HG02763 (cell line): ENCODE results near the gene MPV17L.
"Not testable (repeated sequence)": the region's sequence is repeated elsewhere in the genome, so short reads cannot be mapped to it uniquely, and the experiment has no call there.

Experiments
- ATAC-seq: cut with Tn5 transposase; IDR thresholded peaks from one replicate; pipeline ENCODE4 v1.9.1; 2021; ENCODE audit warnings: mild to moderate bottlenecking, moderate library complexity; ENCODE audit not compliant: unreplicated experiment

Gene MPV17L

DNA sequence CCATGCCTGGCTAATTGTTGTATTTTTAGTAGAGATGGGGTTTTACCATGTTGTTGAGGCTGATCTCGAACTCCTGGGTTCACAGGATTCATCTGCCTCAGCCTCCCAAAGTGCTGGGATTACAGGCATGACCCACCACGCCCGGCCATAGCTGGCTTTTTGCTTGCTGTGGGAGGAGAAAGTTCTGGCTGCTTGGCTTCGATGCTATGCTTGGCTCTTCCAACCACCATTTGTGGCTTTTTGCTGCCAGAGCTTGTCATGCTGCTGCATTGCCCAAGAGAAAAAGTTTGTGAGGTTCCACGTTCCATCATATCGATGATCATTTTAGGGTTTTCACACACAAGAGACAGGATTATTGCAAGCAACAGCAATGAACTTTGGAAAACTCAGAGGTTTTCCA, 55.1 kb downstream of the MPV17L start:
- ATAC-seq: no peak

GRCh38 chr16:15451098-15451731, 55.7 kb downstream of the MPV17L start:
- no peak for ATAC-seq

DNA sequence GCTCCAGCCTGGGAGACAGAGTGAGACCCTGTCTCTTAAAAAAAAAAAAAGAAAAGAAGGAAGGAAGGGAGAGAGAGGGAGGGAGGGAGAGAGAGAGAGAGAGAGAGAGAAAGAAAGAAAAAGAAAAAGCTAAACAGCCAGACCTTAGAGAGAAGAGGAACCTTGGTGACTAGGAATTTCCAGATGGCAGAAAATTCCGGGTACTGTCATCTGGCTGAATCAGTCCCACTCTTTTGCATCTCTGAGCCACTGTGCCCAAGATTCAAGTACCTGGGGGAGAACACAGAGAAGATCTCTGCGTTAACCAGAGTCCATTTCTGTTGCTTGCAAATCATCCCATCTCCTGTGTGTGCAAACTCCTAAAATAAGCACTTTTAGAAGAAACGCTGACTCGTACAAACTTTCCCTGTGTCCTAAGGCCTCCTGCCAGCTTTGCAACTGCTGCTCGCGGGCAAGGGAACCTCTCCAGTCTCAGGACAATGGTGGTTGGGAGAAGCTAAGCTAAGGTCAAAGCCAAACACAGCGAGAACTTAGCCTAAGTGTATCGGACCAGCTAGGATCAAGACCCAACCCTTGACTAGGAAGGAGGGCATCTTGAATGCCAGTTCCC, 56.8 kb downstream of the MPV17L start:
- ATAC-seq: no peak

GRCh38 chr16:15453296-15453695, 57.7 kb downstream of the MPV17L start:
- ATAC-seq: not testable (repeated sequence)

- not testable (repeated sequence) for ATAC-seq
Observed at GRCh38 chr16:15454933-15455332, 59.4 kb downstream of the MPV17L start.

- ATAC-seq: no peak
Observed at GRCh38 chr16:15457400-15457799, 61.8 kb downstream of the MPV17L start.

- no peak for ATAC-seq
Observed at GRCh38 chr16:15457958-15458357, 62.4 kb downstream of the MPV17L start.

- no peak for ATAC-seq
Observed at GRCh38 chr16:15459791-15460190, 64.2 kb downstream of the MPV17L start.

- ATAC-seq: no peak
Observed at GRCh38 chr16:15460601-15461000, 65.0 kb downstream of the MPV17L start.

GRCh38 chr16:15461376-15461775, 65.8 kb downstream of the MPV17L start:
- ATAC-seq: no peak
